GM10266 (cell line): ENCODE data around the gene SDK1.

Source experiments
- DNase-seq: peaks from one replicate; pipeline ENCODE4 v3.0.0; 2012; ENCODE audit errors: extremely low spot score
- TF ChIP-seq, protein P1 (sequence below): IDR thresholded peaks from 2 replicates; pipeline ENCODE4 v1.5.1; 2012; ENCODE audit warnings: mild to moderate bottlenecking, low read depth; ENCODE audit not compliant: control insufficient read depth, insufficient read depth; ENCODE audit errors: missing control alignments

The SDK1 gene

DNA sequence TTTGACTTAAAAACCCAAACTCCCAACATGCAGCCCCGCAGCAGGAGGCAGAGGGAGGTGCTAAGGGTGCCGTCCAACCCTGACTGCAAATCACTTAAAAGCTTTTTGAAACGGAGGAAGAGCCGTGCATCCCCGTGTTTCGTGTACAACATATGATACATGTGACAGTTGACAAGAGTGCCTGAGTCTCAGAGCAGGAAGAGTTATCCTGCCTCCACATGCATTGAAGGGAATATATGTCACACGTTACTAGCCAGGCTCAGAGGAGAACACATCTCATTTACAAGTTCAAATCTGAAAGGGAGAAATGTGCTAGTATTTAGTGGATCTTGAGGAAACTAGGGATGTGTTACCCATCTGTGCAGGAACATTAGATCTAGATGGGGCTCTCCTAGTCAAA, 69.9 kb downstream of the SDK1 start:
- TF ChIP-seq, protein P1, sequence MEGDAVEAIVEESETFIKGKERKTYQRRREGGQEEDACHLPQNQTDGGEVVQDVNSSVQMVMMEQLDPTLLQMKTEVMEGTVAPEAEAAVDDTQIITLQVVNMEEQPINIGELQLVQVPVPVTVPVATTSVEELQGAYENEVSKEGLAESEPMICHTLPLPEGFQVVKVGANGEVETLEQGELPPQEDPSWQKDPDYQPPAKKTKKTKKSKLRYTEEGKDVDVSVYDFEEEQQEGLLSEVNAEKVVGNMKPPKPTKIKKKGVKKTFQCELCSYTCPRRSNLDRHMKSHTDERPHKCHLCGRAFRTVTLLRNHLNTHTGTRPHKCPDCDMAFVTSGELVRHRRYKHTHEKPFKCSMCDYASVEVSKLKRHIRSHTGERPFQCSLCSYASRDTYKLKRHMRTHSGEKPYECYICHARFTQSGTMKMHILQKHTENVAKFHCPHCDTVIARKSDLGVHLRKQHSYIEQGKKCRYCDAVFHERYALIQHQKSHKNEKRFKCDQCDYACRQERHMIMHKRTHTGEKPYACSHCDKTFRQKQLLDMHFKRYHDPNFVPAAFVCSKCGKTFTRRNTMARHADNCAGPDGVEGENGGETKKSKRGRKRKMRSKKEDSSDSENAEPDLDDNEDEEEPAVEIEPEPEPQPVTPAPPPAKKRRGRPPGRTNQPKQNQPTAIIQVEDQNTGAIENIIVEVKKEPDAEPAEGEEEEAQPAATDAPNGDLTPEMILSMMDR: no peak
- DNase-seq: no peak

DNA sequence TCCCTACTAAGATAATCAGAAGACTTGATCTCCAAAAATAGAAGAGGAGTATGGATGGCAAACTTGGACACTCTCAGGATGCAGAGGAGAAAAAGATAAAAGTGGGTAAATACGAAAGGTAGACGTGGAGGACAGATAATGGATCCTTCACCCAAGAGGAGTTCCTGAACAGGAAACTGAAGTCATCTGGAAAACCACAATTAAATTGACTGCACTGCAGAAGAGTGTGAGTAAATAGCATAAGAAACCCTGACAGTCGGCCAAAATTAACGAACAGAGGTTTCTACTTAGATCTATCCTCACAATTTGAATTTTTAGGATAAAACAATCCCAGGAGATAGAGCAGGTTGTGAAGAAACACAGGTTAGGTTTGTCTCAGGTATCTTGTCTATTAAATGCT, 70.5 kb downstream of the SDK1 start:
- TF ChIP-seq, protein P1: no peak
- no peak for DNase-seq

DNA sequence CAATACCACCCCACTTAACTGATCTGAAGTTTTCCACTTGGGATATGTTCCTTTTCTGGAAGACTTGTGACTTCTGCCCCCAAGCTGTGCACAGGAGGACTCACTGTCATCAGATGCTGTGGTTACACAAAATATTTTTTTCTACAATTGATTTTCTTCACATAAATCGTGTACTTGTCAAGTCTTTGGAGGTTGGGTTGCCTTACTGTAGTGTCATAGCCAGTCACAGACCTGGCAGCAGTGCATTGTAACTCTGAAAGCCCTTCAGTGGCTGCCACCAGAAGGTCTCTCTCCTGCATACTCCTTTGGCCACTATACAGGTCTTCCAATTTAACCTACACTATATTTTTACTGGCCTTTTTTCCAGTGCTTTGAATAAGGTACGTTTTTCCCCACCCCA, 73.2 kb downstream of the SDK1 start:
- TF ChIP-seq, protein P1: no peak
- DNase-seq: no peak

DNA sequence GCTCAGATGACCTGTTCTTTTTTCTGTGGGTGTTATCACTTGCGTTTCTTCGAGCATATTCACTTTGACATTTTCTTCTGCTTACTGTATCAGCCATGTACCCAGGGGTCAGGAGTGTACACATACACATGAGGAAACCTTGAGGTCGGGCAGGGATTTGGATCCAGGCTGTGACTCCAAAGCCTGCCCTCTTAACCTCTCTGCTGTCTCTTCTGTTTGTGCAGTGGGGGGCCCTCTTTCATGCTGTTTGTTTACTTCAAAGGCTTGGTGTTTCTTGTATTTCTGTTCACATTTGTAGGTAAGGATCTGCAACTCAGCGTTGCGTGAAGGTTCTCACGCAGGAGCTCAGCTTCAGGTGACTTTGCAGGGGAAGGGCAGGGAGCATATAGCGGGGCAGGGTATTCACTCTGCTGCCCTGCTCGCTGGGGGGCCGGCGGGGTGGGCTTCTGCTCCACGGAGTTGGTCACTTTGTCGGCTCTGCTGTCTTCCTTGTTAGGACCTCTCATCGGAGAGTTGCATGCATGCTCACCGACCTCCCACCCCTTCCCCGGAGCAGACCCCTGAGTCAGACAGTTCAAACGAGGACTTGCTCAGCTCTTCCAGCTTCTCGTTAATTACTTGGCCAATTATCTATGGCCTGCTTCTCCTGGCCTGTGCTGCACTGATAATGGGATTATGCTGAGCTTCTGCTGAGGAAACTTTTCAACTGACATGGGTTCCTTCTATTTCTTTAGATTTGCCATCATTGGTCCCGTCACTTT, 77.5 kb downstream of the SDK1 start:
- TF ChIP-seq, protein P1: no peak
- DNase-seq: no peak

DNA sequence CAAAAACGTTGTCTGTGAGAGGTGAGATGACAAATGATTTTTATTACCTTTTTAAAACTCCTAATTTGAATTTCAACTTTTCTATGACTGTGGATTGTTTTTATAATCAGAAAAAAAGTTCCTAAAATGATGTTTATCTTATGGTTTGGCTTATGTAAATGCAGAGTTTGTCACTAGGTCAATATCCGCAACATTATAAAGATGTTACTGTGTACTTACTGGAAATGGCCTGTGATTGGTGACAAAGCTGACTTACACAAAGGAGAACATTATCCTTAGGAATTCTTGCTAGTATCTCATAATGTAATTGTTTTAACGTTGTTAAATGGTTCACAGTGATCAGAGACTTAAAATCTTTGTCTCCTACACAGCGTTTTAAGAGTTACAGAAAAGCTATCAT, 79.0 kb downstream of the SDK1 start:
- no peak for DNase-seq

DNA sequence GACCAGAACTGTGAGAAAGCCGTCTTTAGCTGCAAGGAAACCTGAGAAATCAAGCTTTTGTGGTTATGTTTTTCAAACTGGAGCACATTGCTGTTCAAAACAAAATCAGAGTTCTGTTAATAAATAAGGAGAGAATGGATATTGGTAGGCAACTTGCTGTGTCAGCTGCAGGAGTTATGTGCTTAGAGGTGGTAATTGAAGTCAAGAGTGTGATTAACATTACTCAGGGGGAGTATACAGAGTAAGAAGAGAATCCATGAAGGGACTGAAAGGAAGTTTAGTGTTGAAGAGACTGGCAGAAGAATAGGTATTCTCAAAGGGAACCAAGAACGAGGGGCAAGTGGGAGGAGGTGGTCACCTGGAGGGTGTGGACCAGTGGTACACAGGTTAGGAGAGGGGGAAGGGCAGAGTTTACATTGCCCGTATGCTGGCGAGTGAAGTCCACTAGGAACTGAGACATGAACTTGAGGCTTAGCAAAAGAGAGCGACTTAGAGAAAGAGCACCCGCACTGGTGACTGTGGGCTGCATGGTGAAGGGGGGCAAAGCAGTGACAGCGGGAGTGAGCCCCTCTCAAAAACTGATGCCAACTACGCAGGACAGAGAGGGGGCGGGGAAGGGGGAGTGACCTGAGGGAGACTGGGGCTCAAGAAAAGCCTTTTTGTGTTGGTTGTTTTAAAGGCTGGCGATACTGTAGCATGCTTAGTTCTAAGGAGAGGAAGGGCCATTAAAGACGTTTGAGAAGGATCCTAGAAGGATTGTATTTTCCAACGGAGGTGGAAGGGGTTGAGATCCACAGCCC, 80.0 kb downstream of the SDK1 start:
- no peak for DNase-seq
- TF ChIP-seq, protein P1: no peak

More for the DNA sequence above, 79.0 kb downstream of the SDK1 start:
- TF ChIP-seq, protein P1: no peak

DNA sequence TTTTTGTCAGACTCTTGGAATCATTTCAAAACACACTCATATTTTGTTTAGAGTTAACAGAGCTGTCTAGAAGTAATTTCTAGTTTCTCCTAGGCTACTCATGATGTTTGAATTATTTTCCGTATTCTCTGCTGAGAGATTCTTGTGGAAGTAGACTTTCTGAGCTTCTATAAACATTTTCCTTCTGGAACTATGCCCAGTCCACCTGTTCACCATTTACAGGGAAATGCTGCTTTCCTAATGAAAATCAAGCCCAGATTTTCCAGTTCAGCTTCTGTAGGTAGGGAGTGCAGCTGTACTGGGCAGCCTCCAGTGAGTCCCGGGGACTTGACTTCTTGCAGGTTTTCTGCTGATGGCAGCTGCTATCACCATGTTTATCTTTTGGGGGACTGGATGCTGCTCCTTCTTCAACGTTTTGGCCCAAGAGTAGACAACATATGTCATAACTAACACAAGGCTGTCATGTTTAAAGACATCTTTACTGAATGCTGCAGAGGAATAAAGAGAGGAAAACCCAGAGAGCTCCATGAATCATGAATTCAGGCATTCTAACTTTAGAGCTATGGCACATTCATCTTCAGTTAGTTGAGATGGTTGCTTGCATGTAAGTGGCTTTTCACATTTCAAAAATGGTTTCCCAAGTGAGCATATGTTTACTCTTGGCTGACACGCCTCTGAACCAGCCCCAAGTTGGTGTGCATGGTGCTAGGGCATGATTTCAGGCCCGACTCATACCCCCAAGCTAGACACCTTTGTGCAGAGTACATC, 85.6 kb downstream of the SDK1 start:
- TF ChIP-seq, protein P1: no peak
- no peak for DNase-seq
